Karpas-422 (cell line): ENCODE measurements around the gene TP63. TPM values are rescaled to one million over a fixed set of nuclear protein-coding genes. Genes with fewer than 3 reads are reported as not detected.

ENCODE experiments used
- DNase-seq: peaks from one replicate; pipeline ENCODE4 v3.0.0-alpha.2; 2015
- H2AFZ ChIP-seq: fragments of 200-600 bp; sonication (generic); 2 replicates; pipeline ENCODE4 v1.6.1; 2014; ENCODE audit warnings: antibody characterized with exemption, low read length, mixed read lengths
- H3K27ac ChIP-seq: fragments of 200-600 bp; sonication (generic); 2 replicates; pipeline ENCODE4 v1.5.1; 2014; ENCODE audit warnings: mild to moderate bottlenecking, low read length, moderate library complexity
- H3K27me3 ChIP-seq: fragments of 200-600 bp; sonication (generic); 2 replicates; pipeline ENCODE4 v1.6.1; 2014; ENCODE audit warnings: low read length, mixed read lengths
- H3K36me3 ChIP-seq: fragments of 200-600 bp; sonication (generic); 2 replicates; pipeline ENCODE4 v1.6.1; 2014; ENCODE audit warnings: low read length, mixed read lengths; ENCODE audit not compliant: insufficient read depth
- H3K4me1 ChIP-seq: fragments of 200-600 bp; sonication (generic); 2 replicates; pipeline ENCODE4 v1.6.1; 2014; ENCODE audit warnings: mild to moderate bottlenecking, low read length, mixed read lengths
- H3K4me2 ChIP-seq: fragments of 200-600 bp; sonication (generic); 2 replicates; pipeline ENCODE4 v1.6.1; 2014; ENCODE audit warnings: low read length, low read depth, mild to moderate bottlenecking; ENCODE audit not compliant: poor library complexity, severe bottlenecking
- H3K4me3 ChIP-seq: fragments of 200-600 bp; sonication (generic); 2 replicates; pipeline ENCODE4 v1.5.1; 2014; ENCODE audit warnings: mild to moderate bottlenecking, antibody characterized with exemption, low read length, mixed read lengths
- H3K79me2 ChIP-seq: fragments of 200-600 bp; sonication (generic); 2 replicates; pipeline ENCODE4 v1.6.1; 2014; ENCODE audit warnings: mild to moderate bottlenecking, low read length, mixed read lengths
- H3K9ac ChIP-seq: fragments of 200-600 bp; sonication (generic); 2 replicates; pipeline ENCODE4 v1.6.0; 2014; ENCODE audit warnings: low read length
- H3K9me2 ChIP-seq: fragments of 200-600 bp; sonication (generic), shearing (Covaris generic); replicated peaks from 2 replicates; pipeline ENCODE4 v1.6.0; 2014; ENCODE audit warnings: mild to moderate bottlenecking, low read length, moderate library complexity; ENCODE audit not compliant: insufficient read depth
- H3K9me3 ChIP-seq: fragments of 300-700, 200-600 bp; sonication (generic); 2 replicates; pipeline ENCODE4 v1.6.1; 2014; ENCODE audit warnings: low read length, mixed read lengths
- H4K20me1 ChIP-seq: fragments of 200-600 bp; sonication (generic); 2 replicates; pipeline ENCODE4 v1.6.1; 2014; ENCODE audit warnings: mild to moderate bottlenecking, antibody characterized with exemption, low read length, low read depth; ENCODE audit not compliant: insufficient read depth
- total RNA-seq: library from RNA; depleted of rRNA; stranded (reverse); fragments of >200 nt; shearing (Covaris generic); gene quantifications from 2 replicates; pipeline ENCODE4 v1.2.3, GENCODE V29; 2014; ENCODE audit warnings: low replicate concordance

The TP63 gene
- total RNA-seq, 1 experiment from 2014 or later = not detected

- Histone ChIP-seq H3K9me3 (no peaks in the 10 kb centered on the region), H3K4me1 (no peaks in the 10 kb centered on the region), H3K79me2 (no peaks in the 10 kb centered on the region), H3K4me3 (no peak overlapping the region), H3K36me3 (no peaks in the 10 kb centered on the region), H3K27me3 (no peaks in the 10 kb centered on the region), H4K20me1 (no peaks in the 10 kb centered on the region), H3K9me2 (no peaks in the 10 kb centered on the region), H2AFZ (no peak overlapping the region), H3K4me2 (no peak overlapping the region), H3K9ac (no peak overlapping the region), H3K27ac (no peak overlapping the region)
- no peak for DNase-seq
Measured at GRCh38 chr3:189708375-189708774, 77.2 kb downstream of the TP63 start.

- Histone ChIP-seq H3K9ac (no peak overlapping the region), H4K20me1 (no peaks in the 10 kb centered on the region), H3K79me2 (no peaks in the 10 kb centered on the region), H2AFZ (no peak overlapping the region), H3K4me1 (no peaks in the 10 kb centered on the region), H3K4me2 (no peak overlapping the region), H3K27me3 (no peaks in the 10 kb centered on the region), H3K4me3 (no peak overlapping the region), H3K27ac (no peak overlapping the region), H3K36me3 (no peaks in the 10 kb centered on the region), H3K9me3 (no peaks in the 10 kb centered on the region), H3K9me2 (no peaks in the 10 kb centered on the region)
- no peak for DNase-seq
Measured at GRCh38 chr3:189710620-189711402, 79.6 kb downstream of the TP63 start.

GRCh38 chr3:189712906-189713483 lies 81.8 kb downstream of the TP63 start:
- Histone ChIP-seq H3K4me3 (no peak overlapping the region), H3K9me3 (no peaks in the 10 kb centered on the region), H3K27me3 (no peaks in the 10 kb centered on the region), H3K4me2 (no peak overlapping the region), H3K4me1 (no peaks in the 10 kb centered on the region), H2AFZ (no peak overlapping the region), H3K9ac (no peak overlapping the region), H3K79me2 (no peaks in the 10 kb centered on the region), H3K9me2 (no peaks in the 10 kb centered on the region), H4K20me1 (no peaks in the 10 kb centered on the region), H3K36me3 (no peaks in the 10 kb centered on the region), H3K27ac (no peak overlapping the region)
- DNase-seq = no peak

GRCh38 chr3:189714991-189715961 lies 84.1 kb downstream of the TP63 start:
- Histone ChIP-seq H3K9me2 (no peaks in the 10 kb centered on the region), H3K36me3 (no peaks in the 10 kb centered on the region), H3K4me3 (no peak overlapping the region), H3K27ac (no peak overlapping the region), H2AFZ (no peak overlapping the region), H3K4me1 (no peaks in the 10 kb centered on the region), H3K79me2 (no peaks in the 10 kb centered on the region), H3K9ac (no peak overlapping the region), H3K27me3 (no peaks in the 10 kb centered on the region), H3K4me2 (no peak overlapping the region), H4K20me1 (no peaks in the 10 kb centered on the region), H3K9me3 (no peaks in the 10 kb centered on the region)
- DNase-seq = no peak

GRCh38 chr3:189718215-189718614 lies 87.0 kb downstream of the TP63 start:
- H3K9me3 ChIP-seq = no peaks in the 10 kb centered on the region
- no peaks in the 10 kb centered on the region for H3K4me1 ChIP-seq
- no peak overlapping the region for H3K4me2 ChIP-seq
- no peaks in the 10 kb centered on the region for H3K79me2 ChIP-seq
- no peak overlapping the region for H3K4me3 ChIP-seq
- H3K9me2 ChIP-seq = no peaks in the 10 kb centered on the region
- no peaks in the 10 kb centered on the region for H4K20me1 ChIP-seq
- H3K36me3 ChIP-seq = no peaks in the 10 kb centered on the region
- no peak overlapping the region for H2AFZ ChIP-seq
- H3K27ac ChIP-seq = no peak overlapping the region
- no peak overlapping the region for H3K9ac ChIP-seq
- no peaks in the 10 kb centered on the region for H3K27me3 ChIP-seq
- DNase-seq = no peak

GRCh38 chr3:189720736-189721417 lies 89.7 kb downstream of the TP63 start:
- H3K27me3 ChIP-seq = 0 out of 2 replicates have a peak, but pooled peaks cover 4% of the 10 kb centered on the region
- H3K9me3 ChIP-seq = no peaks in the 10 kb centered on the region
- H3K79me2 ChIP-seq = no peaks in the 10 kb centered on the region
- H3K9ac ChIP-seq = no peak overlapping the region
- no peak overlapping the region for H3K4me3 ChIP-seq
- no peak overlapping the region for H2AFZ ChIP-seq
- no peaks in the 10 kb centered on the region for H3K4me1 ChIP-seq
- no peaks in the 10 kb centered on the region for H3K9me2 ChIP-seq
- no peak overlapping the region for H3K4me2 ChIP-seq
- no peak for DNase-seq
- H3K27ac ChIP-seq = no peak overlapping the region
- no peaks in the 10 kb centered on the region for H3K36me3 ChIP-seq
- no peaks in the 10 kb centered on the region for H4K20me1 ChIP-seq

GRCh38 chr3:189721873-189722665 lies 90.9 kb downstream of the TP63 start:
- H2AFZ ChIP-seq = no peak overlapping the region
- no peak for DNase-seq

More at GRCh38 chr3:189721873-189722665, 90.9 kb downstream of the TP63 start:
- no peaks in the 10 kb centered on the region for H3K4me1 ChIP-seq
- H3K27ac ChIP-seq = no peak overlapping the region
- H3K79me2 ChIP-seq = no peaks in the 10 kb centered on the region
- H3K9me2 ChIP-seq = no peaks in the 10 kb centered on the region
- H3K9ac ChIP-seq = no peak overlapping the region
- no peak overlapping the region for H3K4me3 ChIP-seq
- H4K20me1 ChIP-seq = no peaks in the 10 kb centered on the region
- 0 out of 2 replicates have a peak, but pooled peaks cover 4% of the 10 kb centered on the region for H3K27me3 ChIP-seq
- H3K4me2 ChIP-seq = no peak overlapping the region
- H3K9me3 ChIP-seq = no peaks in the 10 kb centered on the region
- H3K36me3 ChIP-seq = no peaks in the 10 kb centered on the region
